Middle frontal gyrus (tissue), 1 donor: Measurements from ENCODE around the gene DEDD2.

ENCODE experiments used
- DNase-seq: peaks from one replicate; pipeline ENCODE4 v3.0.0-alpha.2; 2015; ENCODE audit warnings: low spot score; ENCODE audit errors: extremely low spot score

The DEDD2 gene

GRCh38 chr19:42248270-42249148 lies 31.0 kb upstream of the DEDD2 start:
- no peak for DNase-seq

- DNase-seq: no peak
These were observed 30.2 kb upstream of the DEDD2 start for GRCh38 chr19:42247640-42248199.

GRCh38 chr19:42246922-42247639 lies 29.6 kb upstream of the DEDD2 start:
- no peak for DNase-seq

GRCh38 chr19:42246143-42246921 lies 28.9 kb upstream of the DEDD2 start:
- DNase-seq: peak; percentile 44

- DNase-seq: no peak
These were observed 27.8 kb upstream of the DEDD2 start for GRCh38 chr19:42245231-42245630.

GRCh38 chr19:42244347-42245220 lies 27.1 kb upstream of the DEDD2 start:
- DNase-seq: peak; percentile 90

- DNase-seq: peak; percentile 99
These were observed 25.3 kb upstream of the DEDD2 start, which contains the start of gene GSK3A for GRCh38 chr19:42242512-42243409. Gene GSK3A (minus strand): TSS chr19:42242602. CDS start chr19:42242465, 137 bp downstream.

GRCh38 chr19:42242069-42242511 lies 24.6 kb upstream of the DEDD2 start:
- DNase-seq: no peak

GRCh38 chr19:42241279-42241678 lies 23.8 kb upstream of the DEDD2 start:
- no peak for DNase-seq

- no peak for DNase-seq
These were observed 22.2 kb upstream of the DEDD2 start for GRCh38 chr19:42239544-42240220.

GRCh38 chr19:42235181-42235580 lies 17.7 kb upstream of the DEDD2 start:
- no peak for DNase-seq

- DNase-seq: no peak
These were observed 16.9 kb upstream of the DEDD2 start for GRCh38 chr19:42234364-42234763.

- no peak for DNase-seq
These were observed 16.3 kb upstream of the DEDD2 start for GRCh38 chr19:42233678-42234292.

- DNase-seq: no peak
These were observed 15.6 kb upstream of the DEDD2 start for GRCh38 chr19:42233106-42233505.

- DNase-seq: no peak
These were observed 15.0 kb upstream of the DEDD2 start for GRCh38 chr19:42232435-42232834.

GRCh38 chr19:42230571-42230970 lies 13.1 kb upstream of the DEDD2 start:
- DNase-seq: no peak

- no peak for DNase-seq
These were observed 12.4 kb upstream of the DEDD2 start for GRCh38 chr19:42229855-42230351.

- DNase-seq: no peak
These were observed 11.9 kb upstream of the DEDD2 start for GRCh38 chr19:42229301-42229854.
